ENCODE measurements around the gene POLR2L.

Gene POLR2L

GRCh38 chr11:823441-824291 is 18.7 kb downstream of the POLR2L start:
- no peak for DNase-seq (ENCODE audit: low spot score)
- no peak overlapping the region for H2BK15ac ChIP-seq (ENCODE audit: low read length)
- H3K4me2 ChIP-seq (ENCODE audit: insufficient read depth, low read length, poor library complexity, severe bottlenecking): no peak overlapping the region
- no peak overlapping the region for H4K8ac ChIP-seq (ENCODE audit: low read depth, low read length)
- no peak overlapping the region for H3K27ac ChIP-seq (replicated peaks; ENCODE audit: low read length)
- H4K91ac ChIP-seq (ENCODE audit: low read depth, low read length, poor library complexity): no peak overlapping the region
- WGBS, 2 donors (ENCODE audit: extremely low coverage in 2 of 2, insufficient read length in 2 of 2, insufficient replicate concordance in 1 of 2): no CpG with 5 or more reads among the region's 53 CpGs
- no peak overlapping the region for H2BK12ac ChIP-seq (ENCODE audit: low read length)
- H2AFZ ChIP-seq (ENCODE audit: low read length): no peak overlapping the region
- peak overlapping the region; percentile 73 for H3K23ac ChIP-seq (ENCODE audit: low read depth, low read length, poor library complexity)
- H2AK5ac ChIP-seq (ENCODE audit: low read depth, low read length): no peak overlapping the region
- no peak overlapping the region for H2BK5ac ChIP-seq (ENCODE audit: low read length)
- H3K4me1 ChIP-seq (ENCODE audit: control insufficient read depth in 2 of 2, insufficient read depth in 1 of 2, low read depth in 1 of 2, low read length in 2 of 2): peaks cover 25 to 26% of the 10 kb centered on the region in 2 donors
- no peak overlapping the region for H3K9ac ChIP-seq (ENCODE audit: low read depth, low read length, poor library complexity)
- H3K4me3 ChIP-seq (ENCODE audit: low read length in 2 of 2): no peak overlapping the region
- H3K14ac ChIP-seq (ENCODE audit: low read length): peak overlapping the region; percentile 21
- H3K18ac ChIP-seq (ENCODE audit: low read length): no peak overlapping the region
- no peak overlapping the region for H3K4ac ChIP-seq (ENCODE audit: low read length)
- peaks cover 0 to 37% of the 10 kb centered on the region in 2 donors for H3K36me3 ChIP-seq (replicated peaks in 1 of 2; ENCODE audit: control insufficient read depth in 2 of 2, insufficient read depth in 2 of 2, low read length in 2 of 2)
- no peaks in the 10 kb centered on the region for H3K9me3 ChIP-seq (replicated peaks in 1 of 2; ENCODE audit: control insufficient read depth in 2 of 2, insufficient read depth in 1 of 2, low read depth in 1 of 2, low read length in 2 of 2)
- peaks cover 0 to 23% (median 0%) of the 10 kb centered on the region in 3 experiments for H3K27me3 ChIP-seq (ENCODE audit: control insufficient read depth in 3 of 3, insufficient read depth in 3 of 3, low read depth in 1 of 3, low read length in 3 of 3)
- H2BK120ac ChIP-seq (ENCODE audit: low read depth, low read length): no peak overlapping the region
- H3K79me1 ChIP-seq (ENCODE audit: low read depth, low read length): peaks cover 6% of the 10 kb centered on the region

- peaks cover 12 to 17% of the 10 kb centered on the region in 2 donors for H3K4me1 ChIP-seq (ENCODE audit: control insufficient read depth in 2 of 2, insufficient read depth in 1 of 2, low read depth in 1 of 2, low read length in 2 of 2)
- no peak overlapping the region for H2AFZ ChIP-seq (ENCODE audit: low read length)
- WGBS, 2 donors (ENCODE audit: extremely low coverage in 2 of 2, insufficient read length in 2 of 2, insufficient replicate concordance in 1 of 2): no CpG with 5 or more reads among the region's 22 CpGs
- peak overlapping the region in 1 of 2 donors; percentile 46 for H3K4me3 ChIP-seq (ENCODE audit: low read length in 2 of 2)
- DNase-seq (ENCODE audit: low spot score): no peak
- H2BK120ac ChIP-seq (ENCODE audit: low read depth, low read length): no peak overlapping the region
- H4K91ac ChIP-seq (ENCODE audit: low read depth, low read length, poor library complexity): no peak overlapping the region
- no peaks in the 10 kb centered on the region for H3K9me3 ChIP-seq (replicated peaks in 1 of 2; ENCODE audit: control insufficient read depth in 2 of 2, insufficient read depth in 1 of 2, low read depth in 1 of 2, low read length in 2 of 2)
- H2BK5ac ChIP-seq (ENCODE audit: low read length): no peak overlapping the region
- H2BK12ac ChIP-seq (ENCODE audit: low read length): no peak overlapping the region
- H3K27me3 ChIP-seq (ENCODE audit: control insufficient read depth in 3 of 3, insufficient read depth in 3 of 3, low read depth in 1 of 3, low read length in 3 of 3): peaks cover 0 to 10% (median 0%) of the 10 kb centered on the region in 3 experiments
- H3K27ac ChIP-seq (replicated peaks; ENCODE audit: low read length): no peak overlapping the region
- no peak overlapping the region for H2BK15ac ChIP-seq (ENCODE audit: low read length)
- no peak overlapping the region for H3K4ac ChIP-seq (ENCODE audit: low read length)
- no peak overlapping the region for H3K9ac ChIP-seq (ENCODE audit: low read depth, low read length, poor library complexity)
- no peak overlapping the region for H4K8ac ChIP-seq (ENCODE audit: low read depth, low read length)
- no peak overlapping the region for H3K4me2 ChIP-seq (ENCODE audit: insufficient read depth, low read length, poor library complexity, severe bottlenecking)
- no peak overlapping the region for H3K23ac ChIP-seq (ENCODE audit: low read depth, low read length, poor library complexity)
- H3K18ac ChIP-seq (ENCODE audit: low read length): no peak overlapping the region
- no peak overlapping the region for H3K14ac ChIP-seq (ENCODE audit: low read length)
- H2AK5ac ChIP-seq (ENCODE audit: low read depth, low read length): peak overlapping the region; percentile 43
- H3K79me1 ChIP-seq (ENCODE audit: low read depth, low read length): peaks cover 6% of the 10 kb centered on the region
- peaks cover 0 to 37% of the 10 kb centered on the region in 2 donors for H3K36me3 ChIP-seq (replicated peaks in 1 of 2; ENCODE audit: control insufficient read depth in 2 of 2, insufficient read depth in 2 of 2, low read length in 2 of 2)
Observed at GRCh38 chr11:821512-822371, 20.6 kb downstream of the POLR2L start.

GRCh38 chr11:820655-821511 is 21.4 kb downstream of the POLR2L start:
- peak overlapping the region; percentile 72 for H3K18ac ChIP-seq (ENCODE audit: low read length)
- H4K8ac ChIP-seq (ENCODE audit: low read depth, low read length): no peak overlapping the region
- peaks cover 12 to 15% of the 10 kb centered on the region in 2 donors for H3K4me1 ChIP-seq (ENCODE audit: control insufficient read depth in 2 of 2, insufficient read depth in 1 of 2, low read depth in 1 of 2, low read length in 2 of 2)
- DNase-seq (ENCODE audit: low spot score): no peak
- peak overlapping the region in 1 of 2 donors; percentile 92 for H3K4me3 ChIP-seq (ENCODE audit: low read length in 2 of 2)
- H3K9ac ChIP-seq (ENCODE audit: low read depth, low read length, poor library complexity): peak overlapping the region; percentile 86
- no peak overlapping the region for H3K27ac ChIP-seq (replicated peaks; ENCODE audit: low read length)
- H2BK120ac ChIP-seq (ENCODE audit: low read depth, low read length): no peak overlapping the region
- H2BK12ac ChIP-seq (ENCODE audit: low read length): no peak overlapping the region
- peak overlapping the region; percentile 83 for H3K4me2 ChIP-seq (ENCODE audit: insufficient read depth, low read length, poor library complexity, severe bottlenecking)
- peak overlapping the region; percentile 91 for H2BK15ac ChIP-seq (ENCODE audit: low read length)
- H3K79me1 ChIP-seq (ENCODE audit: low read depth, low read length): peaks cover 6% of the 10 kb centered on the region
- H3K27me3 ChIP-seq (ENCODE audit: control insufficient read depth in 3 of 3, insufficient read depth in 3 of 3, low read depth in 1 of 3, low read length in 3 of 3): peaks cover 0 to 5% (median 0%) of the 10 kb centered on the region in 3 experiments
- no peak overlapping the region for H3K14ac ChIP-seq (ENCODE audit: low read length)
- peaks cover 0 to 37% of the 10 kb centered on the region in 2 donors for H3K36me3 ChIP-seq (replicated peaks in 1 of 2; ENCODE audit: control insufficient read depth in 2 of 2, insufficient read depth in 2 of 2, low read length in 2 of 2)
- no peak overlapping the region for H3K4ac ChIP-seq (ENCODE audit: low read length)
- H4K91ac ChIP-seq (ENCODE audit: low read depth, low read length, poor library complexity): no peak overlapping the region
- WGBS, 2 donors (ENCODE audit: extremely low coverage in 2 of 2, insufficient read length in 2 of 2, insufficient replicate concordance in 1 of 2): no CpG with 5 or more reads among the region's 11 CpGs
- no peak overlapping the region for H2BK5ac ChIP-seq (ENCODE audit: low read length)
- H3K23ac ChIP-seq (ENCODE audit: low read depth, low read length, poor library complexity): peak overlapping the region; percentile 98
- no peak overlapping the region for H2AFZ ChIP-seq (ENCODE audit: low read length)
- peaks cover 0 to 2% of the 10 kb centered on the region in 2 donors for H3K9me3 ChIP-seq (replicated peaks in 1 of 2; ENCODE audit: control insufficient read depth in 2 of 2, insufficient read depth in 1 of 2, low read depth in 1 of 2, low read length in 2 of 2)
- H2AK5ac ChIP-seq (ENCODE audit: low read depth, low read length): peak overlapping the region; percentile 94
